HG03064 (cell line): Measurements from ENCODE around the gene EPN3.

Experiments used
- ATAC-seq: cut with Tn5 transposase; IDR thresholded peaks from one replicate; pipeline ENCODE4 v1.9.1; 2021; ENCODE audit warnings: low read depth; ENCODE audit not compliant: unreplicated experiment

Gene EPN3

DNA sequence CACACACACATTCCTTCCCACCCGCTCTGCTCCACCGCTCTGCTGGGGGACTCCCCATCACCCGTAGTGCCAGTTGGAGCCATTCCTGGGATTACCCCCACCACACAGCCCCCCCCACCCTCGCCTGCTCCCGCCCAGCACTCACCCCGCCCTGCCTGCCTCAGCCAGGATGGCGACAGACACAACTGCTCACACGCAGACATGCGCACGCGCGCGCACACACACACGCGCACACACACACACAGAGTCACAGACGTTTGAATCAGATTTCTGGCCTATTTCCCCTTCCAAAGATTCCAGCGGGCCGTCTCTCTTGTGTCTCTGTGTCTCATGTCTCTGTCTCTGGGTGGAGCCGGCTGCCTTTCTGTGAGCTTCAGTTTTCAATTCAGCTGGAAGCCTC lies 32.4 kb downstream of the EPN3 start:
- no peak for ATAC-seq

DNA sequence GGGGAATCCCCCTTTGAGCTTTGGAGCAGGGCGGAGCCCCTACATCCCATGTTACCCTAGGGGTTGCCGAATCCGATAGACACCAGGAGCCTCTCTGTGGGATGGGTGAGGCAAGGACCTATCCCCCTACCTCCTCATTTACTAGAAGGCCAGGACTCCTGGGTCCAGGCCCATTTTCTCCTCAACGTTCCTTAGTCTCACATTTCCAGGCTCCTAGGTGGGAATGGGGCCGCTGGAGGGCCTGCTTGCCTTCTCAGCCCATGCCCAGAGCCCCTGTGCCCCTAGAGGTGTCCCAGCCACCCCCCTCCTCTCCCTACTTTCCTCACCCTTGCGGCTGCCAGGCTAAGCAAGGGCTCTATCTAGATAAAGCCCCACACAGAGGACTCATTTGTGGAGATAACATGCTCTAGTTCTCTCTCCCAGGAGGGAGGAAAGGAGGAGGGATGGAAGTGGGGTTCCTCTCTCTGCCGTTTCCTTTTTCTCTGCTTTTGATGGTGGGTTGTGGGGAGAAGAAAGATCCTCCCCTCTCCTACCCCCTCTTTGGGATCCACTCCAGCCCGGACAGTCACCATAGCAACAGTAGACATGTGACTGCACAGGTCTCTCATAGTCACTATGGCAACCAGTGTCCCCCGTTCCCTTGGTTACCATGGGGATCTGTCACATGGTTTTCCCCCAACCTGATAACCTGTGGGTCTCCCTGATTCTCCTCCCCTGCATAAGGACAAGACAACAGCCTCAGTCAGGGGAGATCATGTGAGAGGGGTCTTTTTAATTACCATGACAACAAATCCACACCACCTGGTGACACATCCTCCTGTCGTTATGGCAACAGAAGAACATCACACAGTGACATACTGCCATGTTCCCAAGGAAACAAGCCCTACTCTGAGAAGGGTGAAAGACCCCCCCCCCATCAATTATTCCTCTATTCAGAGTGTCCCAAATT lies 33.1 kb downstream of the EPN3 start:
- ATAC-seq: no peak

DNA sequence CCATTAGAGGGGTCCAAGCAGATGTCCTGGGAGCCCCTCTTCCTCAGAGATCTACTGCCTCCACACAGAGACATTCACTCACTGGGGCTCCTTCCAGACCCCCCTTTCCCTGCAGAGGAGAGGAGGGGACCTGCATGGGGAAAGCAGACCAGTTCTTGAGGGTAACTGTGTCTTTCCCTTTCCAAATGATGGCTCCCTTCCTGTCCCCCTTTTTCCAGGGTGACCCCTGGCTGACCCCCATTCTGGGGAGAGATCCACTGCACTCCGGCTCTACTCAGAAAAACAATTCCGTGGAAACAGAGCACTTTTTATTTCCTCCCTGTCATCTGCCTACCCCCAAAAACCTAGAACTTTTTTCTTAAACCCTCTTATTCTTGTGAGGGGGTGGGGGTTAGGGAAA lies 34.4 kb downstream of the EPN3 start:
- ATAC-seq: no peak

DNA sequence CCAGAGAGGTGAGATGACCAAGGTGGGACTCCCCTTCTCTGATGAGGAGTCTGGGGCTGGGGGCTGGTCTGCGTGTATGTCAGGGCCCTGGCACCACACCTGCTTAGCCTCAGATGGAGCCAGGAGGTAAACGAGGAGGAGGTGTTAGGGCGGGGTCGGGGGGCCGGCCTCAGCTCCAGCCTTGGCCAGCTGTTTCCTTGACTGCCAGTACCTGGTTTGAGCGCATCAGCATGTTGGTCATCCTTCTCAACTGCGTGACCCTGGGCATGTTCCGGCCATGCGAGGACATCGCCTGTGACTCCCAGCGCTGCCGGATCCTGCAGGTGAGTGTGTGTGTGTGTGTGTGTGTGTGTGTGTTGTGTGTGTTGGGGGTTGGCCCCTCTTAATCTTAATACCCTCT lies 36.1 kb downstream of the EPN3 start:
- no peak for ATAC-seq

DNA sequence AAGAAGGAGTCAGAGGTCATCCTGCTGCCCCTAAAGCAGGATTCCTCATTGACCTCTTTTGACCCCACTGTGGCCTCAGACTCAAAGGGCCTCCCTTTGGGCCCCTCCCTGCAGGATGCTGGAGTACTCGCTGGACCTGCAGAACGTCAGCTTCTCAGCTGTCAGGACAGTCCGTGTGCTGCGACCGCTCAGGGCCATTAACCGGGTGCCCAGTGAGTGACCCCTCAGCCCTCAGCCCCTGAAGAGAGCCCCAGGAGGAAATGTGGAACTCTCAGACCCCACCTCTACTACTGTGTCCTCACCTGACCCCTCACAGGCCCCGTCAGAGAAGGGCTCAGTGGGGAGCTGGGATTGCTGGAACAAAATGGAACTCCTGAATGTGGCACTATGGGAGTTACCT lies 37.1 kb downstream of the EPN3 start:
- ATAC-seq: no peak

DNA sequence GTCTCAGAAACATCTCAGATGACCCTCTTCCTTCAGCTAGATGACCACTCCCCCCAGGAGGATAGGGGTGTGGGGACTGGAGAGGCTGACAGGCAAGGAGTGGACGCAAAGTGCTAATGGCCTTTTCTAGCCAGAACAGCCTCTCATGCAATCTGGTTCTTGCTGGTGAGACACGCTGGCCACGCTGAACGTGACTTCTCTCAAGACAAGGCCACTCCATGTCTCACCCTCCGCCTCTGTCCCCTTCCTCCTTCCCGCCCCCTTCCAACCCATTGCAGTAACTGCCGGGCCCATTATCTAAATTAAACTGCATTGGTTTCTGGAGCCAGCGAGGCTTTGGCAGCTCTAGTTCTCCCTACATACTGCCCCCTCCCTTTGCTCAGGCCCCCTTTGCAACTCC lies 37.5 kb downstream of the EPN3 start:
- no peak for ATAC-seq

DNA sequence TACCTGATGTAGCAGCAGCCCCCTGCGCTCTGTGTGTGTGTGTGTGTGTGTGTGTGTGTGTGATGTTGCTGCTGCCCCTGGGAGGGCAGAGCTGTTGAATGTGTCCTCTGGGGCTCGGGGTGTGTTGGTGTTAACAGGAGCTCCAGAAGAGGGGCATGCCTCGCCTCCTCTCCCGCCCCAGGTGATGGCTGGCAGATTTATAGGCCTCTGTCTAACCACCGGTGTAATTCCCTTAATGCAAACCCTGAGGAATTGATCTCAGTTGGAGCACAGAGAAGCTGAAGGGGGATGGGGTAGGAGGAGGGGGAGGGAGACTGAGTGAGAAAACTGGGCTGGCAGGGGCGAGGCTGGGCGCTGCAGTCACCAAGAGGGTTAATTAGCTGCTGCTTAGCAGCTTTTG lies 38.0 kb downstream of the EPN3 start:
- no peak for ATAC-seq

DNA sequence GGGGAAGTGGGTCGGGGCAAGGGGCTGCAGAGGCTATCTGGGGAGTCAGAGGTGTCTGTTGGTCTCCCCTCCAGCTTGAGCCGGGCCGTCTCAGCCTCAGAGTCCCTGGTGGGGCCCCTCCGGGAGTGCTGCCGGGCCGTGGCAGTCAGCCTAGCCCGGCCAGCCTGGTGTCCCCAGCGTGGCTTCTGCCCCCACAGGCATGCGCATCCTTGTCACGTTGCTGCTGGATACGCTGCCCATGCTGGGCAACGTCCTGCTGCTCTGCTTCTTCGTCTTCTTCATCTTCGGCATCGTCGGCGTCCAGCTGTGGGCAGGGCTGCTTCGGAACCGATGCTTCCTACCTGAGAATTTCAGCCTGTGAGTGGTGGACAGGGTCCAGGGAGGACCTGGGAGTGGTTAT lies 39.1 kb downstream of the EPN3 start:
- no peak for ATAC-seq

DNA sequence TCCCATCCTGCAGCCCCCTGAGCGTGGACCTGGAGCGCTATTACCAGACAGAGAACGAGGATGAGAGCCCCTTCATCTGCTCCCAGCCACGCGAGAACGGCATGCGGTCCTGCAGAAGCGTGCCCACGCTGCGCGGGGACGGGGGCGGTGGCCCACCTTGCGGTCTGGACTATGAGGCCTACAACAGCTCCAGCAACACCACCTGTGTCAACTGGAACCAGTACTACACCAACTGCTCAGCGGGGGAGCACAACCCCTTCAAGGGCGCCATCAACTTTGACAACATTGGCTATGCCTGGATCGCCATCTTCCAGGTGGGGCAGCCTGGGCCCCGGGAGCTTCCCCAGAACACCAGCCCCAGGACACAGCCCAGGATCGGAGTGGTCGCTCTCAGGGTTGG lies 40.0 kb downstream of the EPN3 start:
- no peak for ATAC-seq

DNA sequence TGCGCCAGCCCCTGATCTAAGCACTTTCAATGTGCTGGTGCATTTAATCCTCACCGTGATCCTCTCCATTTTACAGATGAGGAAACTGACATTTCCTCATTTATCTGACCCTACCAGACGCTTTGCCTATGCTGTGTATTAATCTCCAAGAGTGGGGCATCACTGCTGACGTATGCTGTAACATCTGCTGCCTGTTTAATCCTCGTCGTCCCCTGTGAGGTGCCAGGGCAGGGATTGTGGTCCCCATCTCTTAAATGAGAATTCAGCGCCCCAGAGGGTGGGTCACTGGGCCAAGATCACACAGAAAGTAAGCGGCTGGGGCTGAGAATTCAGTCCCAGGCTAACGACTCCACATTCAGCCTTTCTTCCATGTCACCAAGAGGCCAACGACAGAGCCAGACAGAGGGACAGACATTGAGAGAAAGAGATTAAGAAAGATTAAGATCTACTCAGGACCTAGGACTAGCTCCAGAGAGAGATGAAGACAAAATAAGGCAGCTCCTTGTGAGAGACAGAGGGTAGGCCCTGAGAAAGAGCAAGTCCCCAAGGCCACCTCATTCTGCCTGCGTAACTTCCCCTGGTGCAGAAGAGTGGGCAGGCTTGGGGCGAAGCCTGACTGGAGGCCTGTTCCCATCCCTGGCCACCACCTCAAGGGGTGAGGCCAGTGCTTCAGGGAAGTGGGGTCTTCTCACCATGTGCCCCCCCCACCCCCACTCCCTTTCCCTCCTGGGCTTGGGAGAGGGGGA lies 41.5 kb downstream of the EPN3 start:
- no peak for ATAC-seq

DNA sequence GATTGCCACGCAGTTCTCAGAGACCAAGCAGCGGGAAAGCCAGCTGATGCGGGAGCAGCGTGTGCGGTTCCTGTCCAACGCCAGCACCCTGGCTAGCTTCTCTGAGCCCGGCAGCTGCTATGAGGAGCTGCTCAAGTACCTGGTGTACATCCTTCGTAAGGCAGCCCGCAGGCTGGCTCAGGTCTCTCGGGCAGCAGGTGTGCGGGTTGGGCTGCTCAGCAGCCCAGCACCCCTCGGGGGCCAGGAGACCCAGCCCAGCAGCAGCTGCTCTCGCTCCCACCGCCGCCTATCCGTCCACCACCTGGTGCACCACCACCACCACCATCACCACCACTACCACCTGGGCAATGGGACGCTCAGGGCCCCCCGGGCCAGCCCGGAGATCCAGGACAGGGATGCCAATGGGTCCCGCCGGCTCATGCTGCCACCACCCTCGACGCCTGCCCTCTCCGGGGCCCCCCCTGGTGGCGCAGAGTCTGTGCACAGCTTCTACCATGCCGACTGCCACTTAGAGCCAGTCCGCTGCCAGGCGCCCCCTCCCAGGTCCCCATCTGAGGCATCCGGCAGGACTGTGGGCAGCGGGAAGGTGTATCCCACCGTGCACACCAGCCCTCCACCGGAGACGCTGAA lies 43.2 kb downstream of the EPN3 start:
- no peak for ATAC-seq

DNA sequence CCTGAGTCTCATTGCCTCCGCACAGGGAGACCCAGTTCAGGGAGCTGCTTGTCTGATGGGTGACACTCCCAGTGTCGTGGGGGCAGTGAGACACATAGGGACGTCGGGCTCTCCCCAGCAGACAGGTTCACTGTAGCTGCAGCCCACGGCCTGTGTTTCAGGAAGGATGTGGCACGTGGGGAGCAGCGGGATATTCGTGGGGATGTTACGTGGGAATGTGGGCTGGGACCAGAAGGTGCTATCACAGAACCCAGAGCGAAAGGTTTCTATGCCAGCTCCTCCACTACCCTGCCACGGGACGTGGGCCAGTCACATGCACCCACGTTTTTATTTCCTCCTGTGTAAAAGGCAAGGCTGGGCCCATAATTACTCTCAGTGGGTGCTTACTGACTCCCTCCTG lies 44.3 kb downstream of the EPN3 start:
- no peak for ATAC-seq

DNA sequence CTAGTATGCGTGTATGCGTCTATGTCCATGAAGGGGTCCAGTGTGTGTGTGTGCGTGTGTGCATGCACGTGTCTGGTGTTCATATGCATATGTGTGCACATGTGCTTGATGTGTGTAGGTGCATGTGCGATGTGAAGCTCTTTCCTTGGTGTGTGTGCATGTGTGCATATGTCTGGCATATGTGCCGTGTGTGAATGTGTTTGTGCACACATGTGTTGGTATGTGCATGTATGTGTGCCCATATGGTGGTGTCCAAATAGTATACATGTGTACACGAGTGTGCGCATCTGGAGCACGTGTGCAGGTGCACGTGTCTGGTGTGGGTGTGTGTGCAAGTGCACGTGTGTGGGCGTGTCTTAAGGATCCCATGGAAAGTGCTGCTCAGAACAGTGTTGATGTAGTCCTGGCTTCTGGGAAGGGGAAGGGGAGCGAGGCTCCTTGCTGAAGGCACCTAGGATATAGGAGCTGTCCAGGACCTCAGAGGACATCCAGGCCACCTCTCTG lies 45.0 kb downstream of the EPN3 start:
- ATAC-seq: no peak

DNA sequence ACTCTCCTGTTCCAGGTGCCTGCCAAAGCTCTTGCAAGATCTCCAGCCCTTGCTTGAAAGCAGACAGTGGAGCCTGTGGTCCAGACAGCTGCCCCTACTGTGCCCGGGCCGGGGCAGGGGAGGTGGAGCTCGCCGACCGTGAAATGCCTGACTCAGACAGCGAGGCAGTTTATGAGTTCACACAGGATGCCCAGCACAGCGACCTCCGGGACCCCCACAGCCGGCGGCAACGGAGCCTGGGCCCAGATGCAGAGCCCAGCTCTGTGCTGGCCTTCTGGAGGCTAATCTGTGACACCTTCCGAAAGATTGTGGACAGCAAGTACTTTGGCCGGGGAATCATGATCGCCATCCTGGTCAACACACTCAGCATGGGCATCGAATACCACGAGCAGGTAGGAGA lies 45.6 kb downstream of the EPN3 start:
- no peak for ATAC-seq

DNA sequence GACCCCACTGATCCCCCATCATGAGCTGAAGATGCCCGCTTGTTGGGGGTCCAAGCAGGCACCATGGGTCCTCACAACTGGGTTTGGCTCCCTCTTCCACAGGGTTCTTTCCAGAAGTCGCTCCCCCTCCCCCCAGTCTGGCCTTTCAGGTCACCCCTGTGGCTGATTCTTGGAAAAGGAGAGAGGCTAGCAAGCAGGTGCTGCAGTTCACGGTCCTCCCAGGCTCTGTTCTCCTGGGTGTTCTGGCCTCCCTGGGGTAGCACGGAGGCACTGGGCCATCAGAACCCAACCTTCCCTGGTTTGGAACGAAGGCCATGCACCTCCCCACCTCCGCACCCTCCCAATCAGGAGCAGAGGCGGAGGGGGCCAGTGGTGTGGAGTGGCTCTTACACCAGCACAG lies 46.9 kb downstream of the EPN3 start:
- no peak for ATAC-seq

DNA sequence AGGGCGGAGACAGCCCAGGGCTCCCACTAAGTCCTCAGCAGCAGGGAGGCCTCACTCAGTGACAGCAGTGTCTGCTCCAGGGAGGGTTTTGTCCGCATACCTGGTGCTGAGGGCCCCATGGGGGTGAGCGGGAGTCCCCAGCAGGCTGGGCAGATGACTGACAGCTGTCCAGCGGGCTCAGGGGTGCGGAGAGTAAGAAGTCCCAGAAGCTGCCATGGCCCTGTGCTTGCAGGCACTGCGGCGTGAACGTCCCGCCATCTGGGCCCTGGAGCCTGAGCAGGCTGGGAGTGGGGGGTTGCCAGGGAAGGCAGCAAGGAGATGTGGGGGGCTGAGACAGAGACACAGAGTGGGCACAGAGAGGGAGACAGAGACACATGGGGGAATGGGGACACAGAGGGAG lies 48.1 kb downstream of the EPN3 start:
- no peak for ATAC-seq

DNA sequence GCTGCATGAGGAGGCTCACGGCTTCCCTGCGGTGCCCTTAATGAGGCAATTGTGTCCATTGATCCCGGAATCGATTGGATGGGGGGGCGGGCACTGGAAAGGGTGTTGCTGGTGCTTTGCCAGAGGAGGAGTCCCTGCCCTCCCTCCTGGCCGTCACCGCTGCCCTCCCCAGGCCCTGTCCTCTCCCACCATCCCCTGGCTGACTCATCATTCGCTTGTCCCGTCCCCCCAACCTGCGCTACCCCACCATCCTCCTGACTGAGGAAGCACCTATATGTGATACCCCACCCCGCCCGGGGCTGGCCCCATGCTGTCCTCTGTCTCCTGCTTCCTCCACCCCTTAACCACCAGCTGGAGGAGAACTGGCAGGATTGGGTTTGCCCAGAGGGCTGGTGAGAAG lies 48.8 kb downstream of the EPN3 start:
- ATAC-seq: no peak

DNA sequence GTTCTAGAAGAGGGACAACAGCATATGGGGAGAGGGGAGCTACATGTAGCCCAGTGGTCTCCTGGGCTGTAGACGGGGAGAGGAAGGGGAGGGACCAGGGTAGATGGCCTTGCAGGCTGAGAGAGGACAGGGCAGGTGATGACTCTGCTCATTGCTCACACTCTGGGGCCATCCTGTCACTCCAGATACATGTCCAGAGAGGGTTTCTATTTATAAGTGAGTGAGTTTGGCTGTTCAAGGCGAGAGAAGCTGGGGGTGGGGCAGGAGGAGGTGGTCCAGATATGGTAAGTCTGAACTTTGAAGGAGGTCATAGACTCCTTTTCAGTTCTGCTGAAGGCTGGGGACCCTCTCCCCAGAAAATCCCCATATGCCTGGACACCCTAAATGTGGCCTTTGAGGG lies 50.2 kb downstream of the EPN3 start:
- no peak for ATAC-seq

DNA sequence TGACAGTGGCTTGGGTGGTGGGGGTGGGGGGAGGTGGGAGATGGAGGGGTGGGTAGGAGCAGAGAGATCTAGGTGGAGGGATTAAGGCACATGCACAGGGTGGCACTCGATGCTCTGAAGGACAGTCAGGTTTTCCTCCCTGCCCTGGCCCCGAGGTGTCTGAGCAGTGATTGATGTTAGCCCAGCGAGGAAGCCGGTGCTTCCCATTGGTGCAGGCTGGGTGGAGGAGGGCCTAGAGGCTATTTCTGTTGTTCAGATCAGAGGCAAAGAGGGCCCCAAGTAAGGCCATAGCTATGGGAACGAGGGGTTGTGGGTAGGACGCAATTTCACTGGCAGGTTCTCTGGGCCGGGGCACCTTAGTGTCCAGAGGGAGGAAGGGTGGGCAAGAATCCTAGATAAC lies 51.1 kb downstream of the EPN3 start:
- ATAC-seq: no peak

DNA sequence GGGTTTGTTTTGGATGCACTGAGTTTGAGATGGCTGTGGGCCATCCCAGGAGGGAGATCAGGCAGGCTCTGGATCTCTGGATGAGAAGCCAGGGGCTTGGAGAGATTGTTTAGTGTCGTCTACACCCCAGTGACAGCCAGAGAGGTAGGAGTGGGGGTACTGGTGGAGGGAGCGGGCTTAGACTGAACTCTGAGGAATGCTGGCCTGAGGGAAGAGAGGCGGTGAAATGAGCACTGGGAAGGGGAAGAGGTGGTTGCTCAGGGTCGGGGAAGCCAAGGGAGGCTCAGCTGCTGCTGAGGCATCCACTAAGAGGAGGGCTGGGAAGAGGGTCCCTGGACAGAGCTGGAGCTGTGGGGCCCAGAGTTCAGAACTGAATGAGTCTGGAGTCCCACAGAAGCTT lies 51.6 kb downstream of the EPN3 start:
- no peak for ATAC-seq

DNA sequence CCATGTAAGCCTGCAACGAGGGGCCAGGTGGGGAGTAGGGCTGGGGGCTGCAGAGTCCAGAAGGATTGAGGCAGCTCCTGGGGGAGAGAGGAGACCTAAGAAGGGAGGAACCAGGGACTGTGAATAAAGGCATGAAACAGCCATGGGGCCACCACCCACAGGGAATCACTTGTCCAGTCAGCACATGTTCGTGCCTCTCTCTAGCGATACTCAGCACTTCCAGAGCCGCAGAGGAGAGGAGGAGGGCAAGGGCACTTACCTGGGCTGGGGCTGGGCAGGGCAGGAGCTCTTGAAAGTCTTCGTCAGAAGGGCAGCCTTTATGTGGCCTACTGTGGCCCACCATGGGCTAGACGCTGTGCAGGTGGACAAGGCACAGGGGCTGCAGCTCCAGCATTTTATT lies 52.2 kb downstream of the EPN3 start:
- ATAC-seq: no peak
